MM.1S (cell line): ENCODE measurements around the gene TM9SF2.

ENCODE experiments used
- EZH2 ChIP-seq: fragments of 300-600 bp; sonication (generic); optimal IDR thresholded peaks from 2 replicates; pipeline ENCODE3; 2017; ENCODE audit warnings: low read depth, mild to moderate bottlenecking, antibody characterized with exemption, low read length, mixed read lengths
- TF ChIP-seq, protein P1 (sequence below): fragments of 300-600 bp; sonication (generic); IDR thresholded peaks from 2 replicates; pipeline ENCODE4 v1.5.1; 2016; ENCODE audit warnings: antibody characterized with exemption, low read length, mixed read lengths

DNA sequence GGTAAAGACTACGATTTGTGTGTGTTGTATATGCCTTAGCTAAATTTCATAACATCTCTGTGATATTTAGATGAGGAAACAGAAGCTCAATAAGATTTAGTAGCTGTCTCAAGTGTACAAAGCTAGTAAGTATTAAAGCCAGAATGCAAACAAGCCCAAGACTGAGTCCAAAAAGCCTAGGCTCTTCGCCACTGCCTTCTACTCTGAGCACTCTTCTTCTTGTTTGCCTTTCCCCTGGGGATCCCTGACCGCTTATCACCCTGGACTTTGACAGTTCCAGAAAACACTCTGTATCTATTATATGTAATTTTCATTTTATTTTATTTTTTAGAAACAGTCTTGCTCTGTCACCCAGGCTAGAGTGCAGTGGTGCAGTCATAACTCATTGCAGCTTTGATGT, 5.8 kb downstream of the TM9SF2 start:
- TF ChIP-seq, protein P1, sequence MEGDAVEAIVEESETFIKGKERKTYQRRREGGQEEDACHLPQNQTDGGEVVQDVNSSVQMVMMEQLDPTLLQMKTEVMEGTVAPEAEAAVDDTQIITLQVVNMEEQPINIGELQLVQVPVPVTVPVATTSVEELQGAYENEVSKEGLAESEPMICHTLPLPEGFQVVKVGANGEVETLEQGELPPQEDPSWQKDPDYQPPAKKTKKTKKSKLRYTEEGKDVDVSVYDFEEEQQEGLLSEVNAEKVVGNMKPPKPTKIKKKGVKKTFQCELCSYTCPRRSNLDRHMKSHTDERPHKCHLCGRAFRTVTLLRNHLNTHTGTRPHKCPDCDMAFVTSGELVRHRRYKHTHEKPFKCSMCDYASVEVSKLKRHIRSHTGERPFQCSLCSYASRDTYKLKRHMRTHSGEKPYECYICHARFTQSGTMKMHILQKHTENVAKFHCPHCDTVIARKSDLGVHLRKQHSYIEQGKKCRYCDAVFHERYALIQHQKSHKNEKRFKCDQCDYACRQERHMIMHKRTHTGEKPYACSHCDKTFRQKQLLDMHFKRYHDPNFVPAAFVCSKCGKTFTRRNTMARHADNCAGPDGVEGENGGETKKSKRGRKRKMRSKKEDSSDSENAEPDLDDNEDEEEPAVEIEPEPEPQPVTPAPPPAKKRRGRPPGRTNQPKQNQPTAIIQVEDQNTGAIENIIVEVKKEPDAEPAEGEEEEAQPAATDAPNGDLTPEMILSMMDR, result no peak
- TF ChIP-seq EZH2, result no peak
